ENCODE results near the gene KDM4C. TPM values are rescaled to one million over a fixed set of nuclear protein-coding genes. Genes with fewer than 3 reads are reported as not detected.

Gene KDM4C
- total and polyA plus RNA-seq, 2 of the 13 experiments (the other 11 are each of a cell fraction or from before 2014, with no cell fraction given), result 19.4 to 23.6 TPM

GRCh38 chr9:6984941-6985578 is 227.3 kb downstream of the KDM4C start:
- Histone ChIP-seq H2AFZ (ENCODE audit: low read length) (no peak overlapping the region), H3K9me3 (ENCODE audit: low read length) (no peaks in the 10 kb centered on the region), H3K27me3 (ENCODE audit: control insufficient read depth in 1 of 2, insufficient read depth in 2 of 2, low read length in 2 of 2) (no peaks in the 10 kb centered on the region), H4K20me1 (ENCODE audit: insufficient read depth, low read length) (no peaks in the 10 kb centered on the region), H3K4me3 (replicated peaks in 1 of 3; ENCODE audit: insufficient read depth in 1 of 3, low read depth in 2 of 3, low read length in 3 of 3) (no peak overlapping the region), H3K79me2 (ENCODE audit: insufficient read depth, low read length) (no peaks in the 10 kb centered on the region), H3K4me1 (ENCODE audit: insufficient read depth, low read length) (peaks cover 9% of the 10 kb centered on the region), H3K27ac (ENCODE audit: extremely low read length, insufficient read depth, low read length) (no peak overlapping the region), H3K36me3 (replicated peaks in 1 of 2; ENCODE audit: control insufficient read depth in 1 of 2, insufficient read depth in 2 of 2, low read length in 2 of 2) (peaks cover 8 to 65% of the 10 kb centered on the region in 2 experiments), H3K9ac (ENCODE audit: insufficient read depth, low read depth, low read length) (no peak overlapping the region), H3K4me2 (ENCODE audit: low read depth, low read length) (no peak overlapping the region)
- no TSS peak for BruUV-seq (replicated peaks)
- ChIA-PET CTCF (ENCODE audit: low intra/inter-chr PET ratio, low total read pairs) (no interaction called here), POLR2A (no interaction called here)
- ATAC-seq (no peak), DNase-seq (ENCODE audit: low spot score) (no peak), FAIRE-seq (no peak)
- intact Hi-C loops (cut with micrococcal nuclease; ENCODE audit: unreplicated experiment) (no loop called here), in situ Hi-C loops (cut with HindIII; ENCODE audit: extremely low pct_ligation_motif_present, low pct_unique_long_range_greater_than_20kb) (no loop called here)
- TF ChIP-seq ZNF598 (CRISPR knock-in tag; IDR thresholded peaks at IDR 0.05; ENCODE audit: borderline replicate concordance) (no peak), HNF4G (IDR thresholded peaks at IDR 0.05; ENCODE audit: borderline replicate concordance, low read depth, low read length) (no peak), HNF4G (CRISPR knock-in tag; IDR thresholded peaks at IDR 0.05; ENCODE audit: borderline replicate concordance, low read depth) (no peak), PATZ1 (CRISPR knock-in tag; IDR thresholded peaks at IDR 0.05) (no peak), ZNF644 (CRISPR knock-in tag; IDR thresholded peaks at IDR 0.05; ENCODE audit: low read depth) (no peak), ZNF788 (CRISPR knock-in tag; IDR thresholded peaks at IDR 0.05; ENCODE audit: borderline replicate concordance) (no peak)
- 87% methylated on average over 3 of the region's 3 CpGs for WGBS (ENCODE audit: low lambda C conversion rate)
